ENCODE measurements around the gene ADAMTSL4.

DNA sequence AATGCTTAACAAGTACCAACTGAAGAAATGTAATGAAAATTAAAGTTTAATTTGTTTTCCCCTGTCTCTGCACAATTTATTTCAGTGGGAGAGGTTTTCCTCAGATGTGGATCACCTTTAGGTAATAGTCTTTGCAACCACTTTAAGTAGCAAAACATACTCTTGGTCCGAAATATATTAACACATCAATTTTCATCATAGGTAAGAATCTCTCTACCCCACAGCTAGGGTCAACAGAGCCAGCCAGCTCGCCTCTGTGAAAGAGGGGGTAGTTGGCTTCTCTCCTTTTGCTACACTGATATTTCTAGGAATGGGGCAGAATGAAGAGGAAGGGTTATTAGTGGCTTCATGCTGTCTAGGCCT, 55.0 kb downstream of the ADAMTSL4 start:
- TF ChIP-seq, protein P1, sequence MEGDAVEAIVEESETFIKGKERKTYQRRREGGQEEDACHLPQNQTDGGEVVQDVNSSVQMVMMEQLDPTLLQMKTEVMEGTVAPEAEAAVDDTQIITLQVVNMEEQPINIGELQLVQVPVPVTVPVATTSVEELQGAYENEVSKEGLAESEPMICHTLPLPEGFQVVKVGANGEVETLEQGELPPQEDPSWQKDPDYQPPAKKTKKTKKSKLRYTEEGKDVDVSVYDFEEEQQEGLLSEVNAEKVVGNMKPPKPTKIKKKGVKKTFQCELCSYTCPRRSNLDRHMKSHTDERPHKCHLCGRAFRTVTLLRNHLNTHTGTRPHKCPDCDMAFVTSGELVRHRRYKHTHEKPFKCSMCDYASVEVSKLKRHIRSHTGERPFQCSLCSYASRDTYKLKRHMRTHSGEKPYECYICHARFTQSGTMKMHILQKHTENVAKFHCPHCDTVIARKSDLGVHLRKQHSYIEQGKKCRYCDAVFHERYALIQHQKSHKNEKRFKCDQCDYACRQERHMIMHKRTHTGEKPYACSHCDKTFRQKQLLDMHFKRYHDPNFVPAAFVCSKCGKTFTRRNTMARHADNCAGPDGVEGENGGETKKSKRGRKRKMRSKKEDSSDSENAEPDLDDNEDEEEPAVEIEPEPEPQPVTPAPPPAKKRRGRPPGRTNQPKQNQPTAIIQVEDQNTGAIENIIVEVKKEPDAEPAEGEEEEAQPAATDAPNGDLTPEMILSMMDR (conservative IDR thresholded peaks at IDR 0.05 in 1 of 2, IDR thresholded peaks at IDR 0.05 in 1 of 2; ENCODE audit: low read depth in 1 of 2, low read length in 2 of 2) = no peak
- TF ChIP-seq EZH2 (IDR thresholded peaks at IDR 0.05; ENCODE audit: low read length, missing control alignments) = no peak

Data from fibroblast of lung (primary cell).